GM23338 (cell line): ENCODE data around the gene PODN.

Experiments
- EZH2 ChIP-seq: fragments of 200-600 bp; sonication (generic); IDR thresholded peaks from one replicate; pipeline ENCODE4 v1.8.0; 2017; ENCODE audit warnings: antibody characterized with exemption, mild to moderate bottlenecking, low read depth; ENCODE audit not compliant: unreplicated experiment
- POLR2AphosphoS5 ChIP-seq: IDR thresholded peaks from 2 replicates; pipeline ENCODE4 v1.6.1; 2016; ENCODE audit warnings: antibody characterized with exemption, low read depth
- TF ChIP-seq, protein P1 (sequence below), 2 experiments: fragments of 200-600 bp in 1 of 2; sonication (generic) in 1 of 2; conservative IDR thresholded peaks; 2 replicates each; pipeline versions ENCODE4 v1.5.1 to v1.6.1; 2016 to 2017; ENCODE audit warnings: antibody characterized with exemption in 2 of 2, low read depth in 2 of 2, mild to moderate bottlenecking in 2 of 2, moderate library complexity in 1 of 2
- TF ChIP-seq, protein P2 (sequence below): IDR thresholded peaks from 2 replicates; pipeline ENCODE4 v1.6.1; 2016; ENCODE audit warnings: antibody characterized with exemption
- TF ChIP-seq, protein P3 (sequence below): IDR thresholded peaks from one replicate; pipeline ENCODE4 v1.6.1; 2018; ENCODE audit warnings: antibody characterized with exemption; ENCODE audit not compliant: unreplicated experiment

GRCh38 chr1:53046930-53047329 lies 15.1 kb upstream of the PODN start:
- TF ChIP-seq, protein P1, sequence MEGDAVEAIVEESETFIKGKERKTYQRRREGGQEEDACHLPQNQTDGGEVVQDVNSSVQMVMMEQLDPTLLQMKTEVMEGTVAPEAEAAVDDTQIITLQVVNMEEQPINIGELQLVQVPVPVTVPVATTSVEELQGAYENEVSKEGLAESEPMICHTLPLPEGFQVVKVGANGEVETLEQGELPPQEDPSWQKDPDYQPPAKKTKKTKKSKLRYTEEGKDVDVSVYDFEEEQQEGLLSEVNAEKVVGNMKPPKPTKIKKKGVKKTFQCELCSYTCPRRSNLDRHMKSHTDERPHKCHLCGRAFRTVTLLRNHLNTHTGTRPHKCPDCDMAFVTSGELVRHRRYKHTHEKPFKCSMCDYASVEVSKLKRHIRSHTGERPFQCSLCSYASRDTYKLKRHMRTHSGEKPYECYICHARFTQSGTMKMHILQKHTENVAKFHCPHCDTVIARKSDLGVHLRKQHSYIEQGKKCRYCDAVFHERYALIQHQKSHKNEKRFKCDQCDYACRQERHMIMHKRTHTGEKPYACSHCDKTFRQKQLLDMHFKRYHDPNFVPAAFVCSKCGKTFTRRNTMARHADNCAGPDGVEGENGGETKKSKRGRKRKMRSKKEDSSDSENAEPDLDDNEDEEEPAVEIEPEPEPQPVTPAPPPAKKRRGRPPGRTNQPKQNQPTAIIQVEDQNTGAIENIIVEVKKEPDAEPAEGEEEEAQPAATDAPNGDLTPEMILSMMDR (conservative IDR thresholded peaks at IDR 0.05; ENCODE audit: low read depth in 2 of 2) = no peak
- TF ChIP-seq, protein P2, sequence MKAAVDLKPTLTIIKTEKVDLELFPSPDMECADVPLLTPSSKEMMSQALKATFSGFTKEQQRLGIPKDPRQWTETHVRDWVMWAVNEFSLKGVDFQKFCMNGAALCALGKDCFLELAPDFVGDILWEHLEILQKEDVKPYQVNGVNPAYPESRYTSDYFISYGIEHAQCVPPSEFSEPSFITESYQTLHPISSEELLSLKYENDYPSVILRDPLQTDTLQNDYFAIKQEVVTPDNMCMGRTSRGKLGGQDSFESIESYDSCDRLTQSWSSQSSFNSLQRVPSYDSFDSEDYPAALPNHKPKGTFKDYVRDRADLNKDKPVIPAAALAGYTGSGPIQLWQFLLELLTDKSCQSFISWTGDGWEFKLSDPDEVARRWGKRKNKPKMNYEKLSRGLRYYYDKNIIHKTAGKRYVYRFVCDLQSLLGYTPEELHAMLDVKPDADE = no peak
- no peak for TF ChIP-seq EZH2
- TF ChIP-seq POLR2AphosphoS5 = no peak
- TF ChIP-seq, protein P3, sequence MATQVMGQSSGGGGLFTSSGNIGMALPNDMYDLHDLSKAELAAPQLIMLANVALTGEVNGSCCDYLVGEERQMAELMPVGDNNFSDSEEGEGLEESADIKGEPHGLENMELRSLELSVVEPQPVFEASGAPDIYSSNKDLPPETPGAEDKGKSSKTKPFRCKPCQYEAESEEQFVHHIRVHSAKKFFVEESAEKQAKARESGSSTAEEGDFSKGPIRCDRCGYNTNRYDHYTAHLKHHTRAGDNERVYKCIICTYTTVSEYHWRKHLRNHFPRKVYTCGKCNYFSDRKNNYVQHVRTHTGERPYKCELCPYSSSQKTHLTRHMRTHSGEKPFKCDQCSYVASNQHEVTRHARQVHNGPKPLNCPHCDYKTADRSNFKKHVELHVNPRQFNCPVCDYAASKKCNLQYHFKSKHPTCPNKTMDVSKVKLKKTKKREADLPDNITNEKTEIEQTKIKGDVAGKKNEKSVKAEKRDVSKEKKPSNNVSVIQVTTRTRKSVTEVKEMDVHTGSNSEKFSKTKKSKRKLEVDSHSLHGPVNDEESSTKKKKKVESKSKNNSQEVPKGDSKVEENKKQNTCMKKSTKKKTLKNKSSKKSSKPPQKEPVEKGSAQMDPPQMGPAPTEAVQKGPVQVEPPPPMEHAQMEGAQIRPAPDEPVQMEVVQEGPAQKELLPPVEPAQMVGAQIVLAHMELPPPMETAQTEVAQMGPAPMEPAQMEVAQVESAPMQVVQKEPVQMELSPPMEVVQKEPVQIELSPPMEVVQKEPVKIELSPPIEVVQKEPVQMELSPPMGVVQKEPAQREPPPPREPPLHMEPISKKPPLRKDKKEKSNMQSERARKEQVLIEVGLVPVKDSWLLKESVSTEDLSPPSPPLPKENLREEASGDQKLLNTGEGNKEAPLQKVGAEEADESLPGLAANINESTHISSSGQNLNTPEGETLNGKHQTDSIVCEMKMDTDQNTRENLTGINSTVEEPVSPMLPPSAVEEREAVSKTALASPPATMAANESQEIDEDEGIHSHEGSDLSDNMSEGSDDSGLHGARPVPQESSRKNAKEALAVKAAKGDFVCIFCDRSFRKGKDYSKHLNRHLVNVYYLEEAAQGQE = no peak
